ENCODE data around the gene NOD1.

GRCh38 chr7:30502470-30503251 lies 24.1 kb upstream of the NOD1 start:
- no peak for TF ChIP-seq CTCF (IDR thresholded peaks at IDR 0.05)
- no peak for TF ChIP-seq POLR2A (IDR thresholded peaks at IDR 0.05)
- no peak for TF ChIP-seq POLR2AphosphoS5 (IDR thresholded peaks at IDR 0.05; ENCODE audit: insufficient read depth in 1 of 2, low read depth in 1 of 2)
